ENCODE data around the gene FAM221A.

Gene FAM221A

GRCh38 chr7:23691320-23691719 lies 11.3 kb downstream of the FAM221A start:
- TF ChIP-seq ZFP3 (CRISPR knock-in tag; IDR thresholded peaks at IDR 0.05) (no peak), TSHZ2 (CRISPR knock-in tag; IDR thresholded peaks at IDR 0.05) (no peak), OSR1 (CRISPR knock-in tag; IDR thresholded peaks at IDR 0.05) (no peak), CSDC2 (CRISPR knock-in tag; IDR thresholded peaks at IDR 0.05) (no peak), ZFP30 (CRISPR knock-in tag; IDR thresholded peaks at IDR 0.05) (no peak), ZNF565 (CRISPR knock-in tag; conservative IDR thresholded peaks at IDR 0.05; ENCODE audit: low read depth) (no peak), ZNF70 (CRISPR knock-in tag; IDR thresholded peaks at IDR 0.05) (no peak), PATZ1 (CRISPR knock-in tag; IDR thresholded peaks at IDR 0.05; ENCODE audit: borderline replicate concordance) (no peak), RARB (CRISPR knock-in tag; IDR thresholded peaks at IDR 0.05) (no peak), TOX (CRISPR knock-in tag; IDR thresholded peaks at IDR 0.05; ENCODE audit: borderline replicate concordance) (no peak), CREB5 (CRISPR knock-in tag; IDR thresholded peaks at IDR 0.05; ENCODE audit: low read depth) (no peak), TCF4 (CRISPR knock-in tag; IDR thresholded peaks at IDR 0.05; ENCODE audit: borderline replicate concordance) (no peak), GLIS3 (CRISPR knock-in tag; IDR thresholded peaks at IDR 0.05) (no peak), CSRNP3 (CRISPR knock-in tag; IDR thresholded peaks at IDR 0.05) (no peak), ZC3H10 (CRISPR knock-in tag; IDR thresholded peaks at IDR 0.05) (no peak)

GRCh38 chr7:23693224-23693623 lies 13.2 kb downstream of the FAM221A start:
- no peak for ATAC-seq
- TF ChIP-seq ZNF565 (CRISPR knock-in tag; conservative IDR thresholded peaks at IDR 0.05; ENCODE audit: low read depth): no peak
- TF ChIP-seq PPARA (CRISPR knock-in tag; IDR thresholded peaks at IDR 0.05; ENCODE audit: borderline replicate concordance): no peak
- TF ChIP-seq GLIS3 (CRISPR knock-in tag; IDR thresholded peaks at IDR 0.05): no peak
- TF ChIP-seq TCF4 (CRISPR knock-in tag; IDR thresholded peaks at IDR 0.05; ENCODE audit: borderline replicate concordance): no peak
- no peak for TF ChIP-seq OSR1 (CRISPR knock-in tag; IDR thresholded peaks at IDR 0.05)
- TF ChIP-seq ISL1 (CRISPR knock-in tag; IDR thresholded peaks at IDR 0.05): no peak
- TF ChIP-seq ESRRG (CRISPR knock-in tag; IDR thresholded peaks at IDR 0.05): no peak
- TF ChIP-seq RARB (CRISPR knock-in tag; IDR thresholded peaks at IDR 0.05): no peak
- TF ChIP-seq BACH2 (CRISPR knock-in tag; IDR thresholded peaks at IDR 0.05; ENCODE audit: borderline replicate concordance): no peak
- no peak for TF ChIP-seq CSRNP3 (CRISPR knock-in tag; IDR thresholded peaks at IDR 0.05)
- no peak for TF ChIP-seq SNAI2 (CRISPR knock-in tag; IDR thresholded peaks at IDR 0.05)
- no peak for TF ChIP-seq ARNTL (CRISPR knock-in tag; IDR thresholded peaks at IDR 0.05; ENCODE audit: borderline replicate concordance, low read depth)
- TF ChIP-seq ZNF70 (CRISPR knock-in tag; IDR thresholded peaks at IDR 0.05): no peak
- TF ChIP-seq TSHZ2 (CRISPR knock-in tag; IDR thresholded peaks at IDR 0.05): no peak
- TF ChIP-seq CSDC2 (CRISPR knock-in tag; IDR thresholded peaks at IDR 0.05): no peak
- no peak for TF ChIP-seq ZFP3 (CRISPR knock-in tag; IDR thresholded peaks at IDR 0.05)
- no peak for TF ChIP-seq POU6F1 (CRISPR knock-in tag; IDR thresholded peaks at IDR 0.05; ENCODE audit: borderline replicate concordance, low read depth)
- TF ChIP-seq PATZ1 (CRISPR knock-in tag; IDR thresholded peaks at IDR 0.05; ENCODE audit: borderline replicate concordance): no peak

More at GRCh38 chr7:23691320-23691719, 11.3 kb downstream of the FAM221A start:
- no peak for ATAC-seq

All from SK-N-SH treated with all-trans-retinoic acid at 6 μM for 48 hours (cell line).